HG02571 (cell line): ENCODE results near the gene DHRS7B.
"Not testable (repeated sequence)": the region's sequence is repeated elsewhere in the genome, so short reads cannot be mapped to it uniquely, and the experiment has no call there.

Source experiments
- ATAC-seq: cut with Tn5 transposase; IDR thresholded peaks from one replicate; pipeline ENCODE4 v1.9.1; 2021; ENCODE audit warnings: mild to moderate bottlenecking, moderate library complexity; ENCODE audit not compliant: unreplicated experiment

DHRS7B gene

DNA sequence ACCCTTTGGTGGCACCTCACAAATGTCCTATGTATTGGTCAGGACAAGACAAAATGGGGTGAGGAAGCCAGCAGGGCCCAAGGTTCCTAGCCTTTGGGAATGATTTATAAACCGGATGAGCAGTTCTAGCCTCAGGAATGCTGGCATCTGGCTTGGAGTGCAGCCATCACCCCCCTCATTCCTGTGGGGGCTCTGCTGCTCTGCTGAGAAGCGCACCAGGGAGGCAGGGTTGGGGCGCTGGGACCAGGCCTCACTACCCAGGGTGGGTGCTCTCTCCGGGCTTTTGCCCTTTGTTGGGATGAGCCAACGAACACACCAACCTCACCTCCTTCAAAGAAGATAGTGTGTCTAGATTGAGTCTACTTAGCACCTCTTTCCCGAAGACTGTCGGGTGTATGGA lies 47.9 kb downstream of the DHRS7B start:
- no peak for ATAC-seq

DNA sequence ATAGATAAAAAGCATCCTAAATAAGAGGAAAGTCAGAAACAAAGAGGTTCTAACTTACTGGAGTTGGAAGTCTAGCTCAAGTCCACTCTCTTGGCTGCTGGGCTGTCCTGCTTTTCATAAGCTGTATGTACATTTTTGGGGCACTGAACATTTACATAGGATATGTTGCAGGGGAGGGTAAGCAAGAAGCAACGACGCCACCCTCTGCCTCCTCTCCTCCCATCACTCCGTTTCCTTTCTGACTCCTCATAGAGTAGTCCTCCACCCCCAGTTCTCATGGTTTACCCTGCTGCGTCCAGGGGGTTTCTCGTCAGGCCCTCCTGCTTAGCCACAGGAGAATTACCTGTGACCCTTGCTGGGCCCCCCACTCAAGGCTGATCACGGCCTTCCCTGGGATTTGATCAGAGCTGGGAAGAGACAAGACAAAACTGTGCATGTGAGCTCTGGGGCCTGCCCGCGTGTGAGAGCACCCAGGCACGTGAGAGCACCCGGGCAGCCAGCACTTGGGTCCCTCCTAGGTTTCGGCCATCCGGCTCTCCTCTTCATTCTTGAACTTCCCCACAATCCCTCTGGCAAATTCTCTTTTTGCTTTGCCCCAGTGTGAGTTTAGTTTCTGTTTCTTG lies 50.1 kb downstream of the DHRS7B start:
- ATAC-seq: no peak

- no peak for ATAC-seq
Observed at GRCh38 chr17:21177401-21177800, 50.6 kb downstream of the DHRS7B start.

GRCh38 chr17:21177854-21178600 lies 51.3 kb downstream of the DHRS7B start:
- ATAC-seq: no peak

GRCh38 chr17:21183468-21183867 lies 56.7 kb downstream of the DHRS7B start:
- no peak for ATAC-seq

- ATAC-seq: no peak
Observed at GRCh38 chr17:21184570-21184969, 57.8 kb downstream of the DHRS7B start.

DNA sequence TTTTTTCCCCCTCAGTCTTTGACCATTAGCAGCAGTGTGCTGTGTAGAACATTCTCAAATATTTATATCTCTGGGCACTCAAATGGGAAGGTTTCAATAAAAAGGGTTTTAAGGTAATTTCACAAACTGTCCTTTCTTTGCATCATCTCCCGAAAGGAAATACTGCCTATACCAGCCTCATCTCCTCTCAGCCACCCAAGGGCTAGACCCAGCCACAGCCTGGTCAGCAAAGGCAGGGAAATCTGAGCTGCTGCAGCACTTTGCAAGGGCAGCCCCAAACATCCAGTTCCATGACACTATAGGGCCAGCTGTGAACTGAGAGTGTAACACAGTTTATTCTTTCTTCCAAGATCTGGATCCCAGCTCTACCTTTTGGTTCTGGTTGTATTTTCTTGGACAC lies 58.3 kb downstream of the DHRS7B start:
- ATAC-seq: no peak

DNA sequence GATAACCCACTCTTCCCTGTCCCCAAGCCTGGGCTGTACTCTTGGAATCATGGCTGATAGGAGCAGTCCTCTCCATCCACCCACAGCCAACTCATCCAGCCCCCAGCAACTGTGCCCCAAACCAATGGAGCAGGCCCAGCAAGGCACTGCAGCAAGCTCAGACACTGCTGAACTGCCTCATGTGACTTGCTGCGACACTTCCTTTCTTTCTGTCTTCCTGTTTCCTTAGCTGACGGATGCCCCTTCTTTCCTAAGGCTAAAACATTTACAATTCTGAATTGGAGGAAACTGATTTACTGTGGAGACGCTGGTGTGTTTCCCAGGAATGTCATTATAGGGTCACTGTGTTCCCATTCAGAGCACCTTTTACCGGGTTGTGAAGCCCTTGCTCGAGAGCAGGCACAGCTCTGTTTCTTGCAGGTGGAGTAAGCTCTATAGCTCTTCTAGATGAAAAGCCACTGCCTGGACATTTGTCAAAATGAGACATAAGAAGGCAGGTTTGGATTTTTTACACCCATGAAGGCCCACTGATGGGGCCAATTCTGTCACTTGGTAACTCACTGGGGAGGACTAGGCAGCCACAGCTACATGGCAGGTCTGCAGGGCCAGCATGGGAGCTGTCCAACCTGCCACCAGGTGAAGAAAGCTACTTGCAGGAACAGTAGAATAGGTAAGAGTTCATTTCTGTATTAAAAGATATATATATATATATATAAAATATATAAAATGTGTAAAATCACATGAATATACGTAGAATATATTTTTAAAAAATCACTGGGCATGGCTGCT lies 59.8 kb downstream of the DHRS7B start:
- no peak for ATAC-seq

GRCh38 chr17:21189361-21189760 lies 62.6 kb downstream of the DHRS7B start:
- ATAC-seq: no peak

GRCh38 chr17:21190078-21190477 lies 63.3 kb downstream of the DHRS7B start:
- ATAC-seq: no peak

- ATAC-seq: no peak
Observed at GRCh38 chr17:21191698-21192097, 64.9 kb downstream of the DHRS7B start.

DNA sequence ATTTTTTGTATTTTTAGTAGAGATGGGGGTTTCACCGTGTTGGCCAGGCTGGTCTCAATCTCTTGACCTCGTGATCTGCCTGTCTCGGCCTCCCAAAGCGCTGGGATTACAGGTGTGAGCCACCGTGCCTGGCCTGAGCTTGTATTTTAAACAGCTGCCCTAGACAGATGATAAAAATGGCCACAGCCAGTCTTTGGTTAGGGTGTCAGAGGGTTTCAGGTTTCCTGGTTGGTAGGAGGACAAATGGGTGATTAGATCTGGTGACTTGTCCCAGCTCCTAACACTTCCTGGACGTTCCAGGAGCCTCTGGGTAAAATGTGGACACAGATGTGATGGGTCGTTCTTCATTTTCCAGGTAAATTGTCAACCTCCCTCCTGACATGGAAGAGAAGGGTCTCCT lies 65.7 kb downstream of the DHRS7B start:
- ATAC-seq: not testable (repeated sequence)

- ATAC-seq: no peak
Observed at GRCh38 chr17:21193031-21193430, 66.3 kb downstream of the DHRS7B start.

DNA sequence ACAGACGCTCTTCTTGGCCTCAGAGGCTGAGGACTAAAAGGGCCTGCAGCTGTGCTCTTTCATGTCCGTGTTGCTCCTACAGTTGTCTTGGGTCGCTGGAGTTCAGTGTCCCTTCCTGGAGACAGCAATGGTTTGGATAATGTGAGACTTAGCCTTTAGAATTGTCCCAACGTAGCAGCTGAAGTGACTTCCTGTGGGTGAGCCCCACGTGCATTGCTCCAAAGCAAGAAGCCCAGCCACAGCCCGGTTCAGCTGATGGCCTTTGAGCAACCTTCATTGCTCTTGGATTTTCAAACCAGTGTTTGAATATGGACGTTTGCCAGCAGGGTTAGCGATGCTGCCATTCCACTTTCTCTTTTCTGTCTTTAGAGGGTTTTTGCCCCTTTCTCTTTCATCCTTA lies 67.5 kb downstream of the DHRS7B start:
- ATAC-seq: no peak

DNA sequence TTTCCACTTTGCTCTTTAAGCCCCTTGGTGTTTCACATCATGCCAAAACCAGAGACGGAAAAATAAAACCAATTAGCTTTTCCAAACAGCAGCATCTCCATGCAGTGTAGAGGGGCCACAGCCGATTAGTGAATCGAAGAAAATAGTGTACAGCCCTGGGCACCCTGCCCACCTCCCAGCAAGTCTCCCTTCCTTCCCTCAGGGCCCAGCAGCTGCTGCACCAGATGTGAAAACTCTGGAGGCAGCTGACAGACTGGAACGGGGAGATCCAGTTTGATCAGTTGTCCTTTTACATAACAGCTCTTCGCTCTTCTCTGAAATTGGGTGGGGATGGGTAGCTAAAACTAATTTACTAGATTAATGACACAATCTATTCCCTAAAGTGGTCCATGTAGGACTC lies 67.9 kb downstream of the DHRS7B start:
- ATAC-seq: no peak

- ATAC-seq: no peak
Observed at GRCh38 chr17:21196126-21196525, 69.4 kb downstream of the DHRS7B start.

DNA sequence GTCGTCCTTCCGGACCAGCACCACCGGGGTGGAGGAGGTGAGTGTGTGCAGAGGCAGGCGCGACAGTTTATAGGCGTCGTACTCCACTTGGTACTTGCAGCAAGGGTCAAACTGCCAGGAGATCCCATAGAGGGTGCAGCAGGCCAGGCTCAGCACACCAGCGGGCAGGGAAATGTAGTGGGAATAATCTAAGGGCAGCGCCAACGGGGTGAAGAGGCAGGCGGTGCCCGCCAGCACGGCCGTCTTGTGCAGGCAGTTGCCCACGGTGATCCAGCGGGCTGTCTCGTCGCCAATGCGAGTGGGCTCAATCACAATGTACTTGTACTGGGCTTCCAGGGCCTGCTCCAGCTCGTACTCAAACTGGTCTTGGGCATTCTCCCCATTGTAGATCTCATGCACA lies 71.6 kb downstream of the DHRS7B start:
- ATAC-seq: no peak

DNA sequence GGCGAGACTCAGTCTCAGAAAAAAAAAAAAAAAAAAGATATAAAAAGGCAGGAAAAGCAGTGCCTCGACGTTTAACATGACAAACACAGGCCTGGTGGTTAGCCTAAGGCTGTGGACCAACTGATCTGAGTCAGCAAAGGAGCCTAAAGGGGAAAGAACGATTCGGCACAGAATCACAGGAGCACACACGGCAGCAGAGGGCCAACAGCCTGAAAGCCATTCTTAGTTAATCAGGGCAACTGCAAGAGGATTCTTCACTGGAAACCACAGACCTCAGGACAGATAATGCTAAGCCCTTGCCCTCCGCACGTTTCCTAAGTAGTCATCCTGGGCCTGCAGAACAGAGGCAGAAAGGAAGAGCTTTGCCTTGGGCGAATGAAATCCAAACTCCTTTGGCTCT lies 72.5 kb downstream of the DHRS7B start:
- no peak for ATAC-seq

DNA sequence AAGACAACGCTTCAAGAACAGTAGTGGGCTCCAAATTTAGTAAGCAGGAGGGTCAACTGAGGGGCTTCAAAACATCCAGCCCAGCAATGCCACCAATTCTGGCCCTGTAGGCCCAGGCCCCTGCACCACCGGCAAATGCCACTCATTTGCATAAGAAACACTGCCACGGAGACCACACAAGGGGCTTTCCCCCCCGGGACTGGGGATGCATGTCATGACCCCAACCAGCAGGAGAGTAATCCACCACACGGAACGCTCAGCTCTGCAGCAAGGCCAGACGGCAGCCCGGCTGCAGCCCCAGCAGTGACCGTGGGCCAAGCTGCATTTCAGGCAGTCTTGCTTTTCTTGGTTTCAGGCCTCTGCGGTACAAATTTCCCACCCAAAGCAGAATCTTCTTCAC lies 73.1 kb downstream of the DHRS7B start:
- no peak for ATAC-seq

DNA sequence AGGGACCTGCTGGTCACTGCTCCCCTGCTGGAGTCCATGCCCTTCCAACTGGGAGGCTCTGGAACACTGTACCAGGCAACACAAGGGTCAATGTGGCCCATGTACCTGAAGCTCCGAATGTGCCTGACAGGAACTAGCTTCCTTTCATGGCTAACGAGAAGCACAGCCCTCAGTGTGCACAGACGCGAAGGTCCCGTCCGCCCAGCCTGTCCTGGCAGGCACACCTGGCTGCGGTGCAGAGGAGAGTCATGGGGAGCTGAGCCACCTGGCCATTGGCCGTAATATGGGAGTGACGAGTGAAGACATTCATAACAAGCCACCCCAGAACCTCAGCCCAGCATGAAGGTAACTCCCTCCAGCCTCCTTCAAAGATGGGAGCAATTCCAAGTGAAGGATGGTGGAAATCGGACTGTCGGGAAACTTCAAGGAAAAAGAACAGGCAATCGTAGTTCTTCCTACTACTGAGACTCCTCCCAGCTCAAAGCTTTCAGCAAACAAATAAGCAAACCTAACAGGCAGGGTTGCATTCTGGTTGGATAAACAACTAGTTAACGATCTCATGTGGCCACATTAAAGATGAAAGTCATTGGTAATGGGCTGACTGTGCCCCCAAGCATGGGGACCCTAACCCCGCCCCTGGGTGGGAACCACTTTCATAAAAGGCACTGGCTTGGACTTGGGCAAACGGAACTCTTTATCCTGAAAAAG lies 74.0 kb downstream of the DHRS7B start:
- no peak for ATAC-seq

GRCh38 chr17:21201298-21201595 lies 74.5 kb downstream of the DHRS7B start:
- no peak for ATAC-seq

DNA sequence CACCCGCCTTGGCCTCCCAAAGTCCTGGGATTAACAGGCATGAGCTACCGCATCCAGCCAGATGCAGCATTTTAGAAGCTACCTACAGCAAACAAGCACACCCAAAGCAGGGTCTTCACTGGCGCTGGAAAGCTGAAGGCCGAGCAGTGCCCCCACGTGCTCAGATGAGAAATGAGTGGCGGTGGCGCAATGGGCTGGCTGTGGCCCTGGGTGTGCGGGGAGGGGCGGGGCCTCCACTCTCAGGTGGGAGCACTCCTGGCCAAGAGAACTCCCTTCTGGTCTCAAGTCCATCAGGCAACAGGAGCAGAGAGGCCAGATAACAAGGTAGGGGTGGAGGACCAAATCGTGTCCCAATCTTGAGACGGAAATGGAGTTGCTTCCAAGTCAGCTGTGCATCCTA lies 75.1 kb downstream of the DHRS7B start:
- ATAC-seq: no peak
